OCI-LY3 (cell line): ENCODE measurements around the gene SELENOM.

Experiments
- H2AFZ ChIP-seq: fragments of 200-600, 300-600 bp; shearing (Covaris generic); 2 replicates; pipeline ENCODE4 v1.6.0; 2014; ENCODE audit warnings: antibody characterized with exemption, low read depth, low read length
- H3K27ac ChIP-seq: fragments of 200-600, 300-600 bp; sonication (generic); 2 replicates; pipeline ENCODE4 v1.5.1; 2014; ENCODE audit warnings: mild to moderate bottlenecking, low read length, moderate library complexity, mixed read lengths
- H3K27me3 ChIP-seq: fragments of 200-600, 300-600 bp; sonication (generic); 2 replicates; pipeline ENCODE4 v1.6.1; 2014; ENCODE audit warnings: low read depth, low read length, mixed read lengths
- H3K36me3 ChIP-seq: fragments of 200-600, 300-600 bp; sonication (generic); replicated peaks from 2 replicates; pipeline ENCODE3; 2014; ENCODE audit warnings: low read depth, low read length, mixed read lengths
- H3K4me1 ChIP-seq: fragments of 300-600, 200-600 bp; sonication (generic); 2 replicates; pipeline ENCODE4 v1.6.1; 2014; ENCODE audit warnings: low read length, mixed read lengths
- H3K4me2 ChIP-seq: fragments of 200-600, 300-600 bp; sonication (generic); 2 replicates; pipeline ENCODE4 v1.6.1; 2014; ENCODE audit warnings: low read length, mixed read lengths
- H3K4me3 ChIP-seq: fragments of 300-600, 200-600 bp; sonication (generic); 2 replicates; pipeline ENCODE4 v1.5.1; 2014; ENCODE audit warnings: antibody characterized with exemption, mild to moderate bottlenecking, low read length, moderate library complexity
- H3K79me2 ChIP-seq: fragments of 300-600, 200-600 bp; shearing (Covaris generic); 2 replicates; pipeline ENCODE4 v1.6.1; 2014; ENCODE audit warnings: mild to moderate bottlenecking, low read length, mixed read lengths
- H3K9ac ChIP-seq: fragments of 300-600, 200-600 bp; shearing (Covaris generic); 2 replicates; pipeline ENCODE4 v1.6.0; 2014; ENCODE audit warnings: mild to moderate bottlenecking, low read length, moderate library complexity
- H3K9me3 ChIP-seq: fragments of 200-600, 300-600 bp; shearing (Covaris generic); 2 replicates; pipeline ENCODE4 v1.6.1; 2014; ENCODE audit warnings: low read length, mixed read lengths; ENCODE audit not compliant: insufficient read depth
- H4K20me1 ChIP-seq: fragments of 200-600, 300-600 bp; sonication (generic); 2 replicates; pipeline ENCODE4 v1.6.1; 2016; ENCODE audit warnings: low read length, mixed read lengths; ENCODE audit not compliant: insufficient read depth
- EZH2phosphoT487 ChIP-seq: fragments of 200-600 bp; shearing (Covaris generic); IDR thresholded peaks from 2 replicates; pipeline ENCODE4 v1.6.1; 2018; ENCODE audit warnings: antibody characterized with exemption, mixed run types, low read depth
- TF ChIP-seq, protein P1 (sequence below): fragments of 200-600, 300-600 bp; sonication (generic); IDR thresholded peaks from 2 replicates; pipeline ENCODE4 v1.5.1; 2014; ENCODE audit warnings: antibody characterized with exemption, low read length, low read depth

Gene SELENOM

DNA sequence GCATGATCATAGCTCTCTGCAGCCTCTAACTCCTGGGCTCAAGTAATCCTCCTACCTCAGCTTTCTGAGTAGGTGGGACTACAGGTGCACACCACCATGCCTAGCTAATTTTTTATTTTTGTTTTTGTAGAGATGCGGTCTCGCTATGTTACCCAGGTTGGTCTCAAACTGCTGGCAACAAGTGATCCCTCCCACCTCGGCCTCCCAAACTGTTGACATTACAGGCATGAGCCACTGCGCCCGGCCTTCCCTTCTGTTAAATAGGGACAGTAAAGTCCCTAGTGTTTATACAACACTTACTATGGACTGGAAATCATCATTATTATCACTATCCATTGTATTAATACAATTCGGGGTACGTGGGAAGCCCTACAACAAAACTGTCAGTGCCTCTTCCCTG lies 12.6 kb downstream of the SELENOM start:
- peaks cover 1% of the 10 kb centered on the region; the same call in 1 of the 2 replicates for H3K4me1 ChIP-seq
- H2AFZ ChIP-seq = no peak overlapping the region
- no peak for TF ChIP-seq EZH2phosphoT487
- TF ChIP-seq, protein P1, sequence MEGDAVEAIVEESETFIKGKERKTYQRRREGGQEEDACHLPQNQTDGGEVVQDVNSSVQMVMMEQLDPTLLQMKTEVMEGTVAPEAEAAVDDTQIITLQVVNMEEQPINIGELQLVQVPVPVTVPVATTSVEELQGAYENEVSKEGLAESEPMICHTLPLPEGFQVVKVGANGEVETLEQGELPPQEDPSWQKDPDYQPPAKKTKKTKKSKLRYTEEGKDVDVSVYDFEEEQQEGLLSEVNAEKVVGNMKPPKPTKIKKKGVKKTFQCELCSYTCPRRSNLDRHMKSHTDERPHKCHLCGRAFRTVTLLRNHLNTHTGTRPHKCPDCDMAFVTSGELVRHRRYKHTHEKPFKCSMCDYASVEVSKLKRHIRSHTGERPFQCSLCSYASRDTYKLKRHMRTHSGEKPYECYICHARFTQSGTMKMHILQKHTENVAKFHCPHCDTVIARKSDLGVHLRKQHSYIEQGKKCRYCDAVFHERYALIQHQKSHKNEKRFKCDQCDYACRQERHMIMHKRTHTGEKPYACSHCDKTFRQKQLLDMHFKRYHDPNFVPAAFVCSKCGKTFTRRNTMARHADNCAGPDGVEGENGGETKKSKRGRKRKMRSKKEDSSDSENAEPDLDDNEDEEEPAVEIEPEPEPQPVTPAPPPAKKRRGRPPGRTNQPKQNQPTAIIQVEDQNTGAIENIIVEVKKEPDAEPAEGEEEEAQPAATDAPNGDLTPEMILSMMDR = no peak
- peaks cover 8% of the 10 kb centered on the region for H3K36me3 ChIP-seq
- H3K4me3 ChIP-seq = no peak overlapping the region
- no peak overlapping the region for H3K4me2 ChIP-seq
- no peaks in the 10 kb centered on the region for H3K9me3 ChIP-seq
- H3K27ac ChIP-seq = no peak overlapping the region
- H3K79me2 ChIP-seq = no peaks in the 10 kb centered on the region
- no peaks in the 10 kb centered on the region for H4K20me1 ChIP-seq
- no peaks in the 10 kb centered on the region for H3K27me3 ChIP-seq
- no peak overlapping the region for H3K9ac ChIP-seq

DNA sequence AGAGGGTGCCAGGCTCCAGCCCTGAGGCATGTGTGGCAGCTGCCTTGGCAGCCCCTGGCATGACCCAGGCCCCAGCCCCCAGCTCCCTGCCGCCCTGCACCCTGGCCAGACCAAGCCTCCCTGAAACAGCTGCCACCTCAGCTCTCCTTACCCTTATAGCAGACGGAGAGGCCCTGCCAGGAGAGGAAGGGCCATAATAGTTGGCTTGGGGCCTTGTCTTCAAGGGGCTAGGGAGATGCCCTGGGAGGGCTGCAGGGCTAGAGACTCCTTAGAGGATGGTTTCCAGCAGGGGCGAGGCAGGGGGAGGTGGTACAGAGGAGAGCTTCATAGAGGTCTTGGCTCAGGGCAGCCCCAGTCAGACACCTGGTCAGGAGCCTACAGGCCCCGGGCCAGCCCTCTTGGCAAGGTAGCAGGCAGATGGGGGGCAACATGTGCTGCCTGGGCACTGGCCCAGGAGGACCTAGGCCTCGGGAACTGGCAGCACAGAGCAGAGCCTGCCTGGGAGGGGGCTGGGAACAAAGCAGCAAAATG lies 13.3 kb downstream of the SELENOM start:
- Histone ChIP-seq H3K27me3 (no peaks in the 10 kb centered on the region), H3K4me1 (peaks cover 8% of the 10 kb centered on the region), H3K4me2 (no peak overlapping the region), H3K9me3 (no peaks in the 10 kb centered on the region), H3K9ac (no peak overlapping the region), H3K4me3 (no peak overlapping the region), H3K79me2 (no peaks in the 10 kb centered on the region), H3K36me3 (peaks cover 7% of the 10 kb centered on the region), H3K27ac (no peak overlapping the region), H2AFZ (no peak overlapping the region), H4K20me1 (no peaks in the 10 kb centered on the region)
- TF ChIP-seq, protein P1 = no peak
- TF ChIP-seq EZH2phosphoT487 = no peak

DNA sequence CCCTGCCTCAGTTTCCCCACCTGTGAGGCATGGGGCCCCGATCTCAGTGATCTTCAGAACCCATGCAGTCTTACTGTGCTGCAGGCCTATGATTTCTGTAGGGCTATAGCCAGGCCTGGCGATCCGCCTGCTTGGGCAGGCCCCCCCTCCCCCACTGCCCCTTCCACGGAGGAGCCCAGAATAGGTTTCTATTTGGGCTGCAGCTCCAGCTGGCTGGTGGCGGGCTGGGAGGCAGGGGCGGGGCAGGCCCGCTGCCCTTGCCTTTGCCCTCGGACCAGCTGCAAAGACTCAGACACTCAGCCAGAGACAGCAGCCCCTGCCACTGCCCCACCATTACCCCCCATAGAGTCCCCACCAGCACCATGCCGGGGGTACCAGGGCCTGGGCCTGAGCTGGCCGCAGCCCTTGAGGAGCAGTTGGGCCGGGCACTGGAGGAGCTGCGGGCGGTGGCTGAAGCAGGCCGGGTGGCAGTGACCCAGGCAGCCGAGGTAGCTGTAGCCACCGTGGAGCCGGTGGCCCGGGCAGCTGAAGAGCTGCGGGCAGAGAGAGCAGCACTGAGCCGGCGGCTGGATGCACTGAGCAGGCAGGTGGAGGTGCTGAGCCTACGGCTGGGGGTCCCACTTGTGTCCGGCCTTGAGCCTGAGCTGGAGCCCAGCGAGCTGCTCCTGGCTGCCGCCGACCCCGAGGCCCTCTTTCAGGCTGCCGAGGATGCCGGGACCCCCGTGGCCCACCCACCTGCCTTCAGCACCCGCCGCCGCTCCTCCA lies 14.1 kb downstream of the SELENOM start:
- Histone ChIP-seq H3K79me2 (no peaks in the 10 kb centered on the region), H4K20me1 (no peaks in the 10 kb centered on the region), H3K36me3 (peaks cover 5% of the 10 kb centered on the region), H3K4me1 (peaks cover 10% of the 10 kb centered on the region), H3K27me3 (no peaks in the 10 kb centered on the region), H2AFZ (no peak overlapping the region), H3K9ac (no peak overlapping the region), H3K27ac (no peak overlapping the region), H3K4me3 (no peak overlapping the region), H3K9me3 (no peaks in the 10 kb centered on the region), H3K4me2 (no peak overlapping the region)
- TF ChIP-seq, protein P1 = no peak
- TF ChIP-seq EZH2phosphoT487 = no peak

- no peak overlapping the region for H3K27ac ChIP-seq
- H3K4me3 ChIP-seq = no peak overlapping the region
- TF ChIP-seq EZH2phosphoT487 = no peak
- TF ChIP-seq, protein P1 = no peak
- H4K20me1 ChIP-seq = no peaks in the 10 kb centered on the region
- no peaks in the 10 kb centered on the region for H3K27me3 ChIP-seq
- no peaks in the 10 kb centered on the region for H3K79me2 ChIP-seq
- H3K4me1 ChIP-seq = peaks cover 10% of the 10 kb centered on the region
- H2AFZ ChIP-seq = no peak overlapping the region
- no peaks in the 10 kb centered on the region for H3K9me3 ChIP-seq
- H3K4me2 ChIP-seq = no peak overlapping the region
- H3K36me3 ChIP-seq = peaks cover 5% of the 10 kb centered on the region
- H3K9ac ChIP-seq = no peak overlapping the region
These were observed 15.2 kb downstream of the SELENOM start for GRCh38 chr22:31092161-31092560.
